IMR-90 (cell line): ENCODE results near the gene SELENOS. TPM values are rescaled to one million over a fixed set of nuclear protein-coding genes. Genes with fewer than 3 reads are reported as not detected.

ENCODE experiments used
- ATAC-seq: fragments of 200-7000 bp; cut with Tn5 transposase; 2 replicates; pipeline ENCODE4 v1.9.1; 2020; ENCODE audit warnings: low read depth, mild to moderate bottlenecking, moderate library complexity
- BruUV-seq: library from RNA; stranded (reverse); fragments of 400-500 nt; replicated peaks from 2 replicates; lab custom pipeline; 2021; lab: Mats Ljungman, UMichigan
- CTCF ChIA-PET: fragments of 300-600 bp; formaldehyde crosslinking; extraction: SDS; loops from one replicate; lab custom pipeline; 2021; ENCODE audit warnings: antibody characterized with exemption; lab: Yijun Ruan, JAX
- POLR2A ChIA-PET: fragments of 300-600 bp; sonication (Branson Sonifier 250); formaldehyde crosslinking; loops from one replicate; lab custom pipeline; 2022; ENCODE audit warnings: antibody characterized with exemption; ENCODE audit not compliant: unreplicated experiment; lab: Charles Lee
- DNase-seq: peaks from one replicate; pipeline ENCODE4 v3.0.0; 2013
- H2AFZ ChIP-seq: replicated peaks from 2 replicates; pipeline ENCODE3; 2013; ENCODE audit warnings: low read length, mild to moderate bottlenecking; ENCODE audit not compliant: poor library complexity
- H2AK5ac ChIP-seq: 2 replicates; pipeline ENCODE4 v1.6.1; 2013; ENCODE audit warnings: low read depth, low read length, inconsistent platforms
- H2AK9ac ChIP-seq: replicated peaks from 2 replicates; pipeline ENCODE3; 2013; ENCODE audit warnings: mild to moderate bottlenecking, low read depth, low read length, moderate library complexity; ENCODE audit not compliant: poor library complexity
- H2BK120ac ChIP-seq: 2 replicates; pipeline ENCODE4 v1.6.1; 2013; ENCODE audit warnings: low read depth, low read length, inconsistent platforms
- H2BK15ac ChIP-seq: 3 replicates; pipeline ENCODE4 v1.6.1; 2013; ENCODE audit warnings: low read depth, low read length, inconsistent platforms
- H2BK20ac ChIP-seq: 2 replicates; pipeline ENCODE4 v1.6.1; 2013; ENCODE audit warnings: low read depth, mild to moderate bottlenecking, inconsistent platforms, low read length, moderate library complexity
- H2BK5ac ChIP-seq: 2 replicates; pipeline ENCODE4 v1.6.1; 2013; ENCODE audit warnings: mild to moderate bottlenecking, low read depth, low read length, inconsistent platforms; ENCODE audit not compliant: poor library complexity, severe bottlenecking
- H3K14ac ChIP-seq: replicated peaks from 2 replicates; pipeline ENCODE4 v1.6.1; 2013; ENCODE audit warnings: low read depth, low read length, inconsistent platforms
- H3K18ac ChIP-seq: 2 replicates; pipeline ENCODE4 v1.6.1; 2013; ENCODE audit warnings: low read depth, low read length, control low read depth
- H3K23ac ChIP-seq: 2 replicates; pipeline ENCODE4 v1.6.1; 2013; ENCODE audit warnings: low read depth, low read length, inconsistent platforms
- H3K27ac ChIP-seq: 2 replicates; pipeline ENCODE4 v1.5.1; 2013; ENCODE audit warnings: mild to moderate bottlenecking, control low read depth, low read length; ENCODE audit not compliant: insufficient read depth
- H3K27me3 ChIP-seq: 2 replicates; pipeline ENCODE4 v1.6.1; 2013; ENCODE audit warnings: low read length; ENCODE audit not compliant: control insufficient read depth, insufficient read depth
- H3K36me3 ChIP-seq: 2 replicates; pipeline ENCODE4 v1.6.1; 2013; ENCODE audit warnings: low read length, mixed read lengths; ENCODE audit not compliant: control insufficient read depth, insufficient read depth
- H3K4ac ChIP-seq: 2 replicates; pipeline ENCODE4 v1.6.1; 2013; ENCODE audit warnings: low read depth, low read length, inconsistent platforms
- H3K4me1 ChIP-seq: 2 replicates; pipeline ENCODE4 v1.6.1; 2013; ENCODE audit warnings: low read length, mixed read lengths; ENCODE audit not compliant: control insufficient read depth, insufficient read depth
- H3K4me2 ChIP-seq: 2 replicates; pipeline ENCODE4 v1.6.1; 2013; ENCODE audit warnings: low read depth, mild to moderate bottlenecking, control low read depth, low read length, moderate library complexity
- H3K4me3 ChIP-seq: 2 replicates; pipeline ENCODE4 v1.5.1; 2013; ENCODE audit warnings: low read depth, mild to moderate bottlenecking, control low read depth, low read length, moderate library complexity; ENCODE audit not compliant: insufficient read depth
- H3K56ac ChIP-seq: 2 replicates; pipeline ENCODE4 v1.6.1; 2013; ENCODE audit warnings: low read length, inconsistent platforms; ENCODE audit not compliant: insufficient read depth; ENCODE audit errors: extremely low read depth
- H3K79me1 ChIP-seq, 2 experiments: 2 replicates each; pipeline ENCODE4 v1.6.1; 2013; ENCODE audit warnings: low read length in 2 of 2, inconsistent platforms in 1 of 2, low read depth in 1 of 2
- H3K9ac ChIP-seq: 2 replicates; pipeline ENCODE4 v1.6.1; 2013; ENCODE audit warnings: low read depth, low read length, control low read depth
- H3K9me1 ChIP-seq: 2 replicates; pipeline ENCODE4 v1.6.1; 2013; ENCODE audit warnings: low read length, inconsistent platforms; ENCODE audit not compliant: insufficient read depth
- H3K9me3 ChIP-seq: 2 replicates; pipeline ENCODE4 v1.6.1; 2013; ENCODE audit warnings: low read length; ENCODE audit not compliant: control insufficient read depth, insufficient read depth
- H4K20me1 ChIP-seq: 2 replicates; pipeline ENCODE4 v1.6.1; 2013; ENCODE audit warnings: low read length, inconsistent platforms; ENCODE audit not compliant: insufficient read depth
- H4K5ac ChIP-seq: 2 replicates; pipeline ENCODE4 v1.6.1; 2013; ENCODE audit warnings: mild to moderate bottlenecking, low read depth, low read length, control low read depth
- H4K8ac ChIP-seq, 2 experiments: 2 replicates each; pipeline ENCODE4 v1.6.1; 2013; ENCODE audit warnings: low read depth in 2 of 2, low read length in 2 of 2, control low read depth in 1 of 2, inconsistent platforms in 1 of 2
- H4K91ac ChIP-seq: 2 replicates; pipeline ENCODE4 v1.6.1; 2013; ENCODE audit warnings: low read depth, low read length, inconsistent platforms; ENCODE audit not compliant: insufficient read depth
- BHLHE40 ChIP-seq: fragments of 150-350 bp; IDR thresholded peaks from 2 replicates; pipeline ENCODE4 v1.6.1; 2016; ENCODE audit warnings: mild to moderate bottlenecking, low read depth, low read length
- CEBPB ChIP-seq: IDR thresholded peaks from 2 replicates; pipeline ENCODE4 v1.6.1; 2012; ENCODE audit warnings: low read depth, low read length, improper control_type of control experiment
- CTCF ChIP-seq: conservative IDR thresholded peaks from 2 replicates; pipeline ENCODE4 v1.5.1; 2012; ENCODE audit warnings: mild to moderate bottlenecking, low read depth, low read length, improper control_type of control experiment
- POLR2A ChIP-seq: IDR thresholded peaks from 2 replicates; pipeline ENCODE4 v1.6.1; 2012; ENCODE audit warnings: mild to moderate bottlenecking, low read depth, low read length
- RFX5 ChIP-seq: IDR thresholded peaks from 2 replicates; pipeline ENCODE4 v1.8.0; 2012; ENCODE audit warnings: low read depth, mild to moderate bottlenecking, low read length, moderate library complexity
- WGBS, 2 experiments: methylation state at CpG; one replicate each; pipeline versions ENCODE4 v1.1.5 to v1.1.7; 2013; ENCODE audit warnings: missing lambda C conversion rate in 2 of 2; ENCODE audit not compliant: insufficient read length in 1 of 2; ENCODE audit errors: extremely low coverage in 2 of 2; 5-methylcytosine and 5-hydroxymethylcytosine counted together
- dilution Hi-C: fragments of 300-500 bp; cut with HindIII; formaldehyde crosslinking; loops from one replicate; pipeline ENCODE4 v1.14.3; 2018; ENCODE audit warnings: low sequenced_read_pairs; ENCODE audit not compliant: unreplicated experiment
- in situ Hi-C: fragments of 300-500 bp; cut with MboI; formaldehyde crosslinking; loops from 3 replicates; pipeline ENCODE4 v1.14.3; 2019; ENCODE audit warnings: low sequenced_read_pairs, inconsistent platforms, mixed read lengths
- intact Hi-C: fragments of 100-400 bp; cut with micrococcal nuclease; formaldehyde crosslinking; loops from 2 replicates; pipeline ENCODE4 v1.10.0; 2022
- polyA plus RNA-seq, 3 experiments: library from polyadenylated mRNA; depleted of rRNA; stranded (reverse); fragments of >200 nt; gene quantifications; 2 replicates each; pipeline ENCODE4 v1.2.3, GENCODE V29; 2012; ENCODE audit warnings: low replicate concordance in 1 of 3
- total RNA-seq: library from RNA; depleted of rRNA; stranded (reverse); fragments of >200 nt; gene quantifications from 2 replicates; pipeline ENCODE4 v1.2.3, GENCODE V29; 2012

Gene SELENOS
- total and polyA plus RNA-seq, 2 of the 4 experiments (the other 2 are of a cell fraction) = 39.8 to 77.1 TPM

GRCh38 chr15:101283931-101284330, 6.6 kb upstream of the SELENOS start:
- no peak overlapping the region for H3K18ac ChIP-seq
- no peak for TF ChIP-seq POLR2A
- TF ChIP-seq CEBPB = no peak
- no peak for TF ChIP-seq RFX5
- TF ChIP-seq CTCF = no peak
- no peak for TF ChIP-seq BHLHE40
- no peaks in the 10 kb centered on the region for H3K27me3 ChIP-seq
- in situ Hi-C loops = no loop called here
- H3K9me1 ChIP-seq = no peaks in the 10 kb centered on the region
- dilution Hi-C loops = no loop called here
- ATAC-seq (no peak), DNase-seq (no peak)
- no peak overlapping the region for H2AK5ac ChIP-seq
- no peak overlapping the region for H4K5ac ChIP-seq
- no peak overlapping the region for H2BK15ac ChIP-seq
- H3K23ac ChIP-seq = no peak overlapping the region
- H3K79me1 ChIP-seq = peaks cover 26 to 29% of the 10 kb centered on the region in 2 experiments
- intact Hi-C loops = no loop called here
- H3K56ac ChIP-seq = no peak overlapping the region
- H3K9me3 ChIP-seq = no peaks in the 10 kb centered on the region
- H3K4me1 ChIP-seq = no peaks in the 10 kb centered on the region
- H2BK5ac ChIP-seq = no peak overlapping the region
- no peak overlapping the region for H3K14ac ChIP-seq
- no peak overlapping the region for H3K4ac ChIP-seq
- H3K4me3 ChIP-seq = no peak overlapping the region
- H3K4me2 ChIP-seq = no peak overlapping the region
- peaks cover 54% of the 10 kb centered on the region for H3K36me3 ChIP-seq
- BruUV-seq = no TSS peak
- H4K8ac ChIP-seq = no peak overlapping the region
- H2BK120ac ChIP-seq = no peak overlapping the region
- ChIA-PET POLR2A (no interaction called here), CTCF (no interaction called here)
- no peak overlapping the region for H2AK9ac ChIP-seq
- H3K27ac ChIP-seq = no peak overlapping the region
- 90% methylated on average over 4 of the region's 6 CpGs; no CpG with 5 or more reads in 1 of the 2 experiments for WGBS, 2 experiments
- no peak overlapping the region for H2BK20ac ChIP-seq
- H4K20me1 ChIP-seq = peaks cover 12% of the 10 kb centered on the region
- H4K91ac ChIP-seq = no peak overlapping the region
- H2AFZ ChIP-seq = no peak overlapping the region
- no peak overlapping the region for H3K9ac ChIP-seq
